NCI-H1105 (cell line): ENCODE measurements around the gene AKR1C2.
"Not testable (repeated sequence)": the region's sequence is repeated elsewhere in the genome, so short reads cannot be mapped to it uniquely, and the experiment has no call there.

Experiments used
- DNase-seq: peaks from one replicate; lab custom pipeline; 2025; lab: John Stamatoyannopoulos, UW

Gene AKR1C2

GRCh38 chr10:5003127-5004029 lies at the start of gene AKR1C2:
TSS of gene AKR1C2 (minus strand) at chr10:5003857. CDS start at chr10:5003835, 22 bp downstream.
- not testable (repeated sequence) for DNase-seq

DNA sequence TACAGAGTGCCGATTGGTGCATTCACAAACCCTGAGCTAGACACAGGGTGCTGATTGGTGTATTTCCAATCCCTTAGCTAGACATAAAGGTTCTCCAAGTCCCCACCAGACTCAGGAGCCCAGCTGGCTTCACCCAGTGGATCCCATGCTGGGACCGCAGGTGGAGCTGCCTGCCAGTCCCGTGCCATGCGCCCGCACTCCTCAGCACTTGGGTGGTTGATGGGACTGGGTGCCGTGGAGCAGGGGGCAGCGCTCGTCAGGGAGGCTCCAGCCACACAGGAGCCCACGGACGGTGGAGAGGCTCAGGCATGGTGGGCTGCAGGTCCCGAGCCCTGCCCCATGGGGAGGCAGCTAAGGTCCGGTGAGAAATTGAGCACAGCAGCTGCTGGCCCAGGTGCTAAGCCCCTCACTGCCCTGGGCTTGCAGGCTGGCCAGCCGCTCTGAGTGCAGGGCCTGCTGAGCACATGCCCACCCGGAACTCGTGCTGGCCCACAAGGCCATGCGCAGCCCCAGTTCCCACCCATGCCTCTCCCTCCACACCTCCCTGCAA lies 49.4 kb upstream of the AKR1C2 start:
- not testable (repeated sequence) for DNase-seq

- no peak for DNase-seq
These were observed 44.4 kb upstream of the AKR1C2 start for GRCh38 chr10:5047912-5048628.

DNA sequence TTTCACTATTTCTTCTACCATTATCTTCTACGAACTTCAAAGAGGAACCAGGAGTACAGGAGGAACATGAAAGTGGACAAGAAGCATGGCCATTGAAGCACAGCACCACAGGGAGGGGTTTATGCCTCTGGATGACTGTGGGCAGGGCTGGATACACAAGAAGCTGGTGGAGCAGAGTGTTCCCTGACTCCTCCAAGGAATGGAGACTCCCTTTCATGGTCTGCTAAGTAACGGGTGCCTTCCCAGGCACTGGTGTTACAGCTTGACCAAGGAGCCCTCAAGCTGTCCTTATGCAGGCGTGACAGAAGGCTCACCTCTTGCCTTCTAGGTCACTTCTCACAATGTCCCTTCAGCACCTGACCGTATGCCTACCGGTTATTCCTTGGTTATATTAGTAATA lies 43.4 kb upstream of the AKR1C2 start:
- DNase-seq: not testable (repeated sequence)

- DNase-seq: no peak
These were observed 42.8 kb upstream of the AKR1C2 start for GRCh38 chr10:5046410-5046809.

DNA sequence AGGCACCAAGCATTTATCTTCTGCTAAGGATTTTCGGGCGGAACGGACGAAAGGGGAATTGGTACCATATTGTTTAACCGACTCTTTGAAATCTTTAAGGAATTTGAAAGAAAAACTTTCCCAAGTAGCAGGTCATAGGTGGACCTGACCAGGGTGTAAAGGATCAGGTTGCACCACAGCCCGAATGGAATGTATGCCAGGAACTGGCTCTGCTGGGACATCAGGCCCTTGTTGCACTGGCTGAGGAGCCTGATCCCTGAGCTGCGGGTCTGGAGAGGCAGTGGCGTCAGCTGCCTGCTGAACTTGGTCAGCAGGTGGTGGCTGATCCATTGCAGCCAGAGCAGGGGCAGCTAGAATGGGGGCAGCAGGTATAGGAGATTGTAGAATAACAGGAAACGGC lies 41.4 kb upstream of the AKR1C2 start:
- DNase-seq: no peak

- DNase-seq: peak; percentile 71
These were observed 40.1 kb upstream of the AKR1C2 start for GRCh38 chr10:5043716-5044115.

GRCh38 chr10:5042922-5043321 lies 39.3 kb upstream of the AKR1C2 start:
- no peak for DNase-seq

- DNase-seq: peak; percentile 22
These were observed 37.9 kb upstream of the AKR1C2 start for GRCh38 chr10:5041471-5042023.

GRCh38 chr10:5040781-5041470 lies 37.3 kb upstream of the AKR1C2 start:
- DNase-seq: no peak

DNA sequence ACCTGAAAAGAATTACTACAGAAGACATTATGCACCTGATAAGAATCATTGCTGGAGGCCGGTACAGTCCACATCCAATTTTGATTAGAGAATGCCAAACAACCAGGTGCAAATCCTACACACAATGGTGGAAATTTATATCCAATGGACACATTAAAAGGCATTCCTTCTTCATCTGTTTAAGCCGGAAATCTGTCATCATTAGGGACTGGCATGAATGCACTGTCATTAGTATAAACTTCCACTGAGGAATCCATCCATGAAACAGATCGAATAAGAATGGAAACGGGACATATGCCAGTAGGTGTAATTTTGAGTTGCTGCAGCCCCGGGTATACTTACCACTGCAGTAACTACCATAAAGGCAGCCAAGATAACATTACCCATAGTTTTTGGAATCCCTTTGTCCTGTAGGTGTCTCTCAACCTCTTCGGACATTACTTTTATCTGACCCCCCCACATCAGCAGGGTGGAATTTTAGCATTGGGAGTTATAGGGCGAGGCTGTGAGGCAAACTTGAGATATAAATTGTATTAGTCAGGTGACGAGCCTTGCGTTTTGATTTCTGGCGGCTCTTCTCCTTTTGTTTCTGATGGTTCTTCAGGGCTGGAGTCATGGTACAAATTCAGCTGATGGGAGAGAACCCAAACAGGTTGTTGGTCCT lies 36.5 kb upstream of the AKR1C2 start:
- no peak for DNase-seq

DNA sequence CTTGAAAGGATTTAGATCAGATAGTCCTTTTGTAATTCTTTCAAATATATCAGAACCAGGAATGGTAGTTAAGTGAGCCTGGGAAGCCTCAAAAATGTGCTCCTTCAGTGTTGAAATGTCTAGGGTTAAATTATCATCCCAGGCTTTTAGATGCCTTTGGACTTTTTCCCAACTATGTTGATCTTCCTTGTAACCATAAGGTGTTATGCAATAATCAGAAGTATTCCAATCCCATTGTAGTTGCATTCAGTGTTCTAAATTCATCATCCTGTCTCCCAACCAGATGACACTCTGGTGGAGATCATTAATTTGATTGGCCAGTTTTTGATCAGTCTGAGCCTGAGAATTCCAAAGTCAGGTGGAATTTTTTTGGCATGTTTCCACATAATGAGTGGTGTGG lies 35.1 kb upstream of the AKR1C2 start:
- DNase-seq: no peak

- DNase-seq: no peak
These were observed 34.4 kb upstream of the AKR1C2 start for GRCh38 chr10:5038101-5038500.

DNA sequence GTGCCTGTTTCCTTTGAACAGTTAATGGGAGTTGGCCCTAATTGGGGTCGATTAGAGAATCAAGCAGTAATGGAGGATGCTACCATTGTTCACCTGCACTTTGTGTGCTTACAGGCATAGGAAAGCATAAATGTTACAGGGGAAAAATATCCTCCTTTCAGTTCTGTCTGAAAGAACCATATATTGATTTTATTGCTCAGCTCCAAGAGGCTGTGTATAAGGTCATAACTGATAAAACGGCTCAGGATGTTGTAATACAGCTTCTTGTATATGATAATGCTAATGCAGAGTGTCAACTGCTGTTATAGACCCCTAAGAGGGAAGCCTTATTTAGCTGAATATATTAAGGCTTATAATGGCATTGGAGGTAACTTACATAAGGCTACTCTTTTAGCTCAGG lies 32.9 kb upstream of the AKR1C2 start:
- no peak for DNase-seq

- DNase-seq: no peak
These were observed 31.7 kb upstream of the AKR1C2 start for GRCh38 chr10:5035356-5035755.

GRCh38 chr10:5034588-5034987 lies 30.9 kb upstream of the AKR1C2 start:
- DNase-seq: no peak

DNA sequence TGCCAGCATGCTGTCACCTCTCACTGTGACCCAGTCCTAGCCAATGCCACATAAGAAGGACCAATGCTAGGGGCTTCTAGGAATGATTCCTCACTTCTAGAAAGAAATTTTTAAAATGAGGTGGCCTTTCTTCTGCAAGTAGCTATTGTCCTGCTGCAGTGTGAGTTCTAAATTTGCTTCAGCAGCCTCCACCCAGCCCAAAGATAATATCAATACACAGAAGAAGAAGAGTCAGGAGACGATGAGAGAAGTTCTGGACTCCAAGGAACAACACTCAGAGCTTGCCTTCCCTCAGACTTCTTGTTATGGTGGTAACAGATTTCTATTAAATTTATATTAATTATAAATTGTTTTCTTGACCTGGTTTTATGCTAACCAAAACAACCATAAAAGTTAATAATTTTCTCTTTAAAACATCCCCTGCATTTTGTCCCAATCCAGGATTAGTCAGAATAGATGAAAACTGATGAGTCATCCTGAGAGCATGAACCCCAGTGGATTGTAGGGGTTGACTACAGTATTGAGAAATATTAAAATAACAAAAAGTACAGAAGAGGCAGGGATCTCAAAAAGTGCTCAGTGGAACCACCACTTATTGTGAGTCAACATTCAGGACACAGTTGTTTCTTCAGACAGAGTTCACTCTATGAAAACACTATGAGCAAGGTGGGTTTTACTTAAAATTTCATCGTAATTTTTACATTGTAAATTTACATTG lies 29.6 kb upstream of the AKR1C2 start:
- no peak for DNase-seq

DNA sequence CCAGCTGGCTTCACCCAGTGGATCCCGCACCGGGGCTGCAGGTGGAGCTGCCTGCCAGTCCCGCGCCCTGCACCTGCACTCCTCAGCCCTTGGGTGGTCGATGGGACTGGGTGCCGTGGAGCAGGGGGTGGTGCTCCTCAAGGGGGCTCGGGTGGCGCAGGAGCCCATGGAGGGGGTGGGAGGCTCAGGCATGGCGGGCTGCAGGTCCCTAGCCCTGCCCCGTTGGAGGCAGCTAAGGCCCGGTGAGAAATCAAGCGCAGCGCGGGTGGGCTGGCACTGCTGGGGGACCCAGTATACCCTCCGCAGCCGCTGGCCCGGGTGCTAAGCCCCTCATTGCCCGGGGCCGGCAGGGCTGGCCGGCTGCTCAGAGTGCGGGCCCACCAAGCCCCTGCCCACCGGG lies 28.8 kb upstream of the AKR1C2 start:
- not testable (repeated sequence) for DNase-seq

DNA sequence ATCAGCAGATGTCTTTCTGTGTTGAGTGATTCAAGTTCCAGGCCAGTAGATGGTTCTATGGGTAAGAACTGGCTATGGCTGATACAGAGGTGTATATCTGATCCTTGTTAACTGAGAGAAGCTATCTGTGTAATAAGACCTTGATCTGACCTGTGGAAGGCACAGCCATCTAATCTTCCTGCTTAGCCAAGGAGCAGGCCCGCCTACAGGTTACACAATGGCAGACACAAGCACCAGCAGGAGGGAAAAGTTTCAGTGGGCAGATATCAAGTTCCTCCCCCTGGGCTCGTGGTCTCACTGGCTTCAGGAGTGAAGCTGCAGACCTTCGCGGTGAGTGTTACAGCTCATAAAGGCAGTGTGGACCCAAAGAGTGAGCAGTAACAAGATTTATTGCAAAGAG lies 27.9 kb upstream of the AKR1C2 start:
- DNase-seq: not testable (repeated sequence)

- no peak for DNase-seq
These were observed 27.3 kb upstream of the AKR1C2 start for GRCh38 chr10:5030989-5031388.

- DNase-seq: not testable (repeated sequence)
These were observed 21.8 kb upstream of the AKR1C2 start for GRCh38 chr10:5025461-5025881.
